HG03354 (cell line): ENCODE data around the gene SGMS1.
A peak's percentile ranks its signal among the peaks of the same experiment; 100 is the strongest.
"Not testable (repeated sequence)": the region's sequence is repeated elsewhere in the genome, so short reads cannot be mapped to it uniquely, and the experiment has no call there.

Source experiments
- ATAC-seq: cut with Tn5 transposase; IDR thresholded peaks from one replicate; pipeline ENCODE4 v1.9.1; 2021; ENCODE audit warnings: mild to moderate bottlenecking; ENCODE audit not compliant: unreplicated experiment, poor library complexity, severe bottlenecking

SGMS1 gene

GRCh38 chr10:50447691-50448090 is 176.1 kb downstream of the SGMS1 start:
- ATAC-seq = no peak

GRCh38 chr10:50445777-50446176 is 178.0 kb downstream of the SGMS1 start:
- not testable (repeated sequence) for ATAC-seq

- no peak for ATAC-seq
These were observed 183.3 kb downstream of the SGMS1 start for GRCh38 chr10:50440489-50440888.

DNA sequence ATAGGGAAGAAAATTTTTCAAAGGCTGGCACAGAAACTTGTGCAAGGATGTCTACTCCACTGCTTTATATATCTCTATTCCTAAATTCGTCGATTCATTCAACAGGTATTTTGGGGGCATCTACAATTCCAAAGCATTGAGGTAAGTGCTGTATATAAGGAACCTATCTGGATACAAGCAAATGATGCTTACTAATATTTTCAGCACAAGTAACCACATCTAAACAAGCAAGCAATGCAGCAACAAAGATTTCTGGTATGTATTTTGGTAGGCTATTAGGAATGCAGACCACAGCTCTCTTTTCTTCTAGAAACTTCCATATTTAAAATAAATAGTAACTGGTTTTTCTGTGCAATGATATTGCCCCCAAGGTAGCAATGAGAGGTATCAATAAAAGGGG is 183.9 kb downstream of the SGMS1 start:
- ATAC-seq = no peak

DNA sequence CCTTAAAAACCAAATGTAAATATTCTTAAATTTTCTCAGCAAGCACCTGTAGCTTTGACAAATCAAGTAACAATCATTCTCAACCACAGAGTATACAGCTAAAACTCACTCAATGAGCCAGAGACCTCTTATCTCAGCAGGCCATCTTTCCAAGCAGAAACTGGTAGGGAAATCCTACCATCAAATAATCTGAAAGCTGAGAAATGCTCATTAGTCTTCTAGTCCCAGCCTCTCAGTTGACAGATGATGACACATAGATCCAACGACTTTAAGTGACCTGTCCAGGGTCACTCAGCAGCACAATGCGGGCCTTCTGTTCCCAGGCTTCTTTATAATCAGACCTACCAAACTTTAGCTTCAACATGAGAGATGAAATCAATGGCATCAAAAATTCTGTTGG is 184.6 kb downstream of the SGMS1 start:
- ATAC-seq = no peak

- peak; percentile 35 for ATAC-seq
These were observed 185.5 kb downstream of the SGMS1 start for GRCh38 chr10:50438049-50438936.

DNA sequence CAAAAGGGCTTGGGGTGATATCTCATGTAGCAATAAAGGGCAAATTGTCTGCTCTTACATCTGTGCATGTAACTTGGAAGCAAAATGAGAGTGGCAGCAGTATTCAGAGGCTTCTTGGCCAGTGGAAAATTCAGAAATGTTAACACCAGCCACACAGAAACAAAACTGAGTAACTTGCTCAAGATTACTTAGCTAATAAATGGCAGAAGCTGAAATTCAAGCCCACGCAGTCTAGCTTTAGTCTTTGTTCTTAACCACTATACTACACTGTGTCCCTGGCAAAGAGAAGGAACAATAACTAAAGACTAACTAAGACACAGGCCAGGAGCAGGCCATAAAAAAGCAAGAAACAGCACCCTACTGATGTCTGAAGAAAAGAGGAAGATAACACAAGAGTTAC is 186.5 kb downstream of the SGMS1 start:
- ATAC-seq = peak; percentile 62

DNA sequence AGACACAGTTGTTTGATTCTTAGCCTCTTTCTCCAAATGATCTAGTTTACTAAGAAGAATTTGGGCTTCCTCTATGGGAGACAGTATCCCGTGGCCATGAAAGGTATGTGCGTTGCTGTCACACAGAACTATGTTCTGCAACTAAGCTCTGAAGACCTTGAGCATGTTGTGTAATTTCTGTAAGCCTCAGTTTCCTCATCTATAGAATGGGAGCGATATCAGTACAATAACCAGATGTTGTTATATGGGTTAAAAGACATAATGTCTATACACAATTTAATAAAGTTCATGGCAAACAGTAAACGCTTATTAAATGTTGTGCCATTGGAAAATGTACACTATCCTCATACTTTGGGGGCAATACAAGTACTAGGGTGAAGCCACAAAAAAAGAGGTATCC is 187.0 kb downstream of the SGMS1 start:
- ATAC-seq = no peak

- peak; percentile 58 for ATAC-seq
These were observed 191.3 kb downstream of the SGMS1 start for GRCh38 chr10:50432211-50433009.

- peak; percentile 84 for ATAC-seq
These were observed 192.0 kb downstream of the SGMS1 start for GRCh38 chr10:50431791-50432190.

DNA sequence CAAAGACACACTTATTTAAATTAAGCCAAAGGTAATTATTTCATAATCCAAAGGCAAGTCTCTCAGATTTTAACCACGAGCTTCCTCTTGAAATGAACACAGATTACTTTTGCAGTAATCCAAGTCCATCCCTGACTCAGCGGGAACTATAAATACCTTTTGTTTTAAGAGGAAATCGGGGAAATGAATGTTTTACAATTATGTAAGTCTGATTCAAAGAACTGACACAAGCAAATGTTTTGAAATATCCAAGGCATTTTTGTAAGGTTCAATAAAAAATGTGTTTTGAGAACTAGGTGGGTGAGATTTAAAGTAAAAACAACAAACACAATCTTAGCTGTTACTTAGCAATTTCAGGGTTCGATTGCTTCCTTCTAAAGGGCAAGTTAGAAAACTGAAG is 192.6 kb downstream of the SGMS1 start:
- no peak for ATAC-seq

- ATAC-seq = peak; percentile 74
These were observed 197.3 kb downstream of the SGMS1 start for GRCh38 chr10:50426485-50426884.

GRCh38 chr10:50425215-50425614 is 198.5 kb downstream of the SGMS1 start:
- ATAC-seq = not testable (repeated sequence)

GRCh38 chr10:50423448-50423847 is 200.3 kb downstream of the SGMS1 start:
- no peak for ATAC-seq

DNA sequence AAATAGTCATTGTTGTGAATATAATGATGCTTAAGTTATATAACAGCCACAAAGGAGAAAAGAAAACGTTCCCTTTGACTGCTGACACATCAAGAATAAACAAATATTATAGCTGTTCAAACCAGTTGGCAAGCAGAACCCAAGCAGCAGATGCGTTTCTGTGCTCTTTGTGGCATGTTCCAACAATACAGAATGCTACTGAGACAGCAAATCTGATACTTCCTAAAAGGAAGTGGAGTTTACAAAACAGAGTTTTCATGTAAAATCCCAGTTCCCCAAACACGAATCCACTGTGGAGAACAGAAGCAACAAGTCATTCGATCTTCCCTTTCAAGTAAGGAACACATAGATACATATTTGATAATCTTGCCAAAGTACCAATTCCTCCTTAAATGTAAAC is 201.5 kb downstream of the SGMS1 start:
- ATAC-seq = no peak

GRCh38 chr10:50421026-50421719 is 202.6 kb downstream of the SGMS1 start:
- peak; percentile 44 for ATAC-seq

DNA sequence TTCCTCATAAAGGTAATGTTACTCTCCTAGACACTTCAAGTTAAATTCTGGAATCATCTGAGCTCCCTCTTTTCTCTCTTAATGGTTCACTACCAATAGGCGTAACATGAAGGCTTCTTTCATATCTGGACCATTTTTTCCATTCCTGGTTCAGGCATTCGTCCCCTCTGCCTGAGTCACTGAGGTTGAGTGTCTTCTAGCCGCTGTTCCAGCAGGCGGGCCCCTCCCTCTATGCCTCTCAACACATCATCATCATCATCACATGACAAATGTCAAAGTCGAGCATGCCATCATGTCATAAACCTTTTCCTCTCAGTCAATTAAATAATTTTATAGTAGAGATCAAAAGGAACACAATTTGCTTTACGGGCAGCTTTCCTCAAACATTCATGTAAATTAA is 203.6 kb downstream of the SGMS1 start:
- no peak for ATAC-seq

DNA sequence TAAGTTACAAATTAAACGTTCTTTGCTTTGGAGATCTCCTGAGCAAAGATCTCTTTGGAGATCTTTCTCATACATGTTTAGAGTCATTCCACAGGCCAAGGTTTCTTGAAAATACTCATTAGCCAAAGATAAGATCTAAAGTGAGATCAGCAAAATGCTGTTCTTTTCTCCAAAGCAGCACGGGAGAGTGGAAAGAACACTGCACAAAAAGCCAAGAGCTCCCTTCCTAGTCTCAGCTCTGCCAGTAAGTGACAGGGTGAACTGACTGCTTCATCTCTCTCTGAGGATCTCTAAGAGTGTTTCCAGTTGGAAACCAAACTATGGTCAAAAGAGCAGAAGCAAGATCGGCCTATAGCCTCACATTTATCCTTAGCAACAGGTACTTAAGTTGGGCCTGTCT is 204.0 kb downstream of the SGMS1 start:
- ATAC-seq = no peak

DNA sequence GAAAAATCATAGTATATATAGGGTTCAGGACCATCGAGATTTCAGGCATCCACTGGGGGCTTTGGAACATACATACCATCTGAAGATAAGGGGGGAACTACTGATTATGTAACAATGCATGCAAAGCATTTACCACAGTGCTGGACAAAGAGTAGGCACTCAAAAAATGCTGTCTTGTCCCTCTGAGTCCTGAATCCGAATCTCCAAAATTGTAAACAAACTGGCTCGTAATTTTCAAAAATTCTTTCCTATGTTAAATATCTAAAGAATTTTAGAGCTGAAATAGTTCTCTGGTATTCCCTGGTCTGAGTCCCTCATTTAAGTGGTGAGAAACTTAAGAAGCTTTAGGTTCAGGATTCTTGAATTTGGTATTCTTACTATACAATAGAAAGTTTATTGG is 204.7 kb downstream of the SGMS1 start:
- no peak for ATAC-seq
